ENCODE measurements around the gene DDX24.

DNA sequence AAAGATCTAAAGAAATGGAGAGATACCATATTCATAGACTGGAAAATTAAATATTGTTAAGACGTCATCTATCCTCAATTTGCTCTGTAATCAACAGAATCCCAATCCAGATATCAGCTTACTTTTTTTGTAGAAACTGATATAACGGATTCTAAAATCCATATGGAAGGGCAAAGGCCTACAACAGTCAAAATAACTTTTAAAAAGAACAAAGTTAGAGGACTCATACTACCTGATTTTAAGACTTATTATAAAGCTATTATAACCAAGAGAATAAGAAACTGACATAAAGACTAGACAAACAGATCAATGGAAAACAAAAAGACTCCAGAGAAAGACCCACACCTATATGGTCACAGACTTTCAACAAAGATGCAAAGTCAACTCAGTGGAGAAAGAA lies 6.0 kb downstream of the DDX24 start:
- TF ChIP-seq, protein P1, sequence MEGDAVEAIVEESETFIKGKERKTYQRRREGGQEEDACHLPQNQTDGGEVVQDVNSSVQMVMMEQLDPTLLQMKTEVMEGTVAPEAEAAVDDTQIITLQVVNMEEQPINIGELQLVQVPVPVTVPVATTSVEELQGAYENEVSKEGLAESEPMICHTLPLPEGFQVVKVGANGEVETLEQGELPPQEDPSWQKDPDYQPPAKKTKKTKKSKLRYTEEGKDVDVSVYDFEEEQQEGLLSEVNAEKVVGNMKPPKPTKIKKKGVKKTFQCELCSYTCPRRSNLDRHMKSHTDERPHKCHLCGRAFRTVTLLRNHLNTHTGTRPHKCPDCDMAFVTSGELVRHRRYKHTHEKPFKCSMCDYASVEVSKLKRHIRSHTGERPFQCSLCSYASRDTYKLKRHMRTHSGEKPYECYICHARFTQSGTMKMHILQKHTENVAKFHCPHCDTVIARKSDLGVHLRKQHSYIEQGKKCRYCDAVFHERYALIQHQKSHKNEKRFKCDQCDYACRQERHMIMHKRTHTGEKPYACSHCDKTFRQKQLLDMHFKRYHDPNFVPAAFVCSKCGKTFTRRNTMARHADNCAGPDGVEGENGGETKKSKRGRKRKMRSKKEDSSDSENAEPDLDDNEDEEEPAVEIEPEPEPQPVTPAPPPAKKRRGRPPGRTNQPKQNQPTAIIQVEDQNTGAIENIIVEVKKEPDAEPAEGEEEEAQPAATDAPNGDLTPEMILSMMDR (IDR thresholded peaks at IDR 0.05) = no peak
- TF ChIP-seq MAZ (IDR thresholded peaks at IDR 0.05; ENCODE audit: borderline replicate concordance, low read depth, low read length) (no peak), JUNB (IDR thresholded peaks at IDR 0.05) (no peak), NR3C1 (IDR thresholded peaks at IDR 0.05) (no peak), CHD2 (IDR thresholded peaks at IDR 0.05; ENCODE audit: low read length, partially characterized antibody) (no peak), HOXA7 (CRISPR knock-in tag; IDR thresholded peaks at IDR 0.05) (no peak), EP300 (IDR thresholded peaks at IDR 0.05) (no peak), RCOR1 (IDR thresholded peaks at IDR 0.05; ENCODE audit: low read depth, low read length) (no peak), CBX2 (IDR thresholded peaks at IDR 0.05; ENCODE audit: borderline replicate concordance, low read depth) (no peak), RAD21 (conservative IDR thresholded peaks at IDR 0.05 in 1 of 2, IDR thresholded peaks at IDR 0.05 in 1 of 2) (no peak), GATA3 (IDR thresholded peaks at IDR 0.05; ENCODE audit: borderline replicate concordance) (no peak), CEBPB (IDR thresholded peaks at IDR 0.05) (no peak), CBX8 (IDR thresholded peaks at IDR 0.05) (no peak)
- TF ChIP-seq, protein P2, sequence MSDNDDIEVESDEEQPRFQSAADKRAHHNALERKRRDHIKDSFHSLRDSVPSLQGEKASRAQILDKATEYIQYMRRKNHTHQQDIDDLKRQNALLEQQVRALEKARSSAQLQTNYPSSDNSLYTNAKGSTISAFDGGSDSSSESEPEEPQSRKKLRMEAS (IDR thresholded peaks at IDR 0.05) = no peak

Data from A549 (cell line).